OCI-LY1 (cell line): ENCODE data around the gene MCFD2.

Experiments
- EZH2 ChIP-seq: fragments of 200-600 bp; sonication (generic), shearing (Covaris generic); IDR thresholded peaks from 2 replicates; pipeline ENCODE4 v1.8.0; 2017; ENCODE audit warnings: borderline replicate concordance, mixed run types, mild to moderate bottlenecking, antibody characterized with exemption, low read length, moderate library complexity, mixed read lengths
- TF ChIP-seq, protein P1 (sequence below): fragments of 200-600 bp; sonication (generic), shearing (Covaris generic); IDR thresholded peaks from 2 replicates; pipeline ENCODE4 v1.5.1; 2017; ENCODE audit warnings: mild to moderate bottlenecking, antibody characterized with exemption, low read length, moderate library complexity, mixed read lengths

DNA sequence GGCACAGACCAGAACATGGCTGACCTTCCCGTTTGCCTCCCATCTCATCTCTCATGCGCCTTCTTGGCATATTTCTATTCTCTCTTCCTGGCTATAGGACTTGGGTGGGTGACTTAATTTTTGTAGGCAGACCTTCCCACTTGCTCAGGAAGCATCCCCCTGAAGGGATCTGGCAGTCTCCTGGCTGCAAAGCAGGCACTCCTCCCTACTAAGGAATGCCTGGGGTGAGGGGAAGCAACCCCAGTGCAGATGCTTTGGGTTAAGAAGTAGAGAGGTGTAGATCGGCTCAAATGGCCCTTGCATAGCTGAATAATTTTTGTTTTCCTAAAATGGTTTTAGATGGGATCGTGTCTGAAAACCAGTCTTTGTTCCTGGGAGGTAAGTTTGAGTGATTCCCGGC lies 17.6 kb downstream of the MCFD2 start:
- TF ChIP-seq, protein P1, sequence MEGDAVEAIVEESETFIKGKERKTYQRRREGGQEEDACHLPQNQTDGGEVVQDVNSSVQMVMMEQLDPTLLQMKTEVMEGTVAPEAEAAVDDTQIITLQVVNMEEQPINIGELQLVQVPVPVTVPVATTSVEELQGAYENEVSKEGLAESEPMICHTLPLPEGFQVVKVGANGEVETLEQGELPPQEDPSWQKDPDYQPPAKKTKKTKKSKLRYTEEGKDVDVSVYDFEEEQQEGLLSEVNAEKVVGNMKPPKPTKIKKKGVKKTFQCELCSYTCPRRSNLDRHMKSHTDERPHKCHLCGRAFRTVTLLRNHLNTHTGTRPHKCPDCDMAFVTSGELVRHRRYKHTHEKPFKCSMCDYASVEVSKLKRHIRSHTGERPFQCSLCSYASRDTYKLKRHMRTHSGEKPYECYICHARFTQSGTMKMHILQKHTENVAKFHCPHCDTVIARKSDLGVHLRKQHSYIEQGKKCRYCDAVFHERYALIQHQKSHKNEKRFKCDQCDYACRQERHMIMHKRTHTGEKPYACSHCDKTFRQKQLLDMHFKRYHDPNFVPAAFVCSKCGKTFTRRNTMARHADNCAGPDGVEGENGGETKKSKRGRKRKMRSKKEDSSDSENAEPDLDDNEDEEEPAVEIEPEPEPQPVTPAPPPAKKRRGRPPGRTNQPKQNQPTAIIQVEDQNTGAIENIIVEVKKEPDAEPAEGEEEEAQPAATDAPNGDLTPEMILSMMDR = no peak
- no peak for TF ChIP-seq EZH2
